GM12801 (cell line): ENCODE measurements around the gene TBX15.

Experiments used
- CTCF ChIP-seq: IDR thresholded peaks from one replicate; pipeline ENCODE4 v1.5.1; 2011; ENCODE audit warnings: control low read depth; ENCODE audit not compliant: insufficient read length; ENCODE audit errors: extremely low read depth

The TBX15 gene

GRCh38 chr1:118960026-118960561, 28.0 kb downstream of the TBX15 start:
- TF ChIP-seq CTCF: no peak

GRCh38 chr1:118958937-118959631, 29.1 kb downstream of the TBX15 start:
- TF ChIP-seq CTCF: no peak

GRCh38 chr1:118958140-118958539, 30.0 kb downstream of the TBX15 start:
- TF ChIP-seq CTCF: no peak

GRCh38 chr1:118954301-118954905, 33.7 kb downstream of the TBX15 start:
- TF ChIP-seq CTCF: no peak

- TF ChIP-seq CTCF: no peak
Observed at GRCh38 chr1:118951270-118951936, 36.7 kb downstream of the TBX15 start.

GRCh38 chr1:118949315-118949714, 38.8 kb downstream of the TBX15 start:
- no peak for TF ChIP-seq CTCF

GRCh38 chr1:118948846-118949245, 39.3 kb downstream of the TBX15 start:
- TF ChIP-seq CTCF: no peak
